Esophagus squamous epithelium (tissue), 5 donors: ENCODE measurements around the gene DOK1. TPM values are rescaled to one million over a fixed set of nuclear protein-coding genes. Genes with fewer than 3 reads are reported as not detected.

Source experiments
- DNase-seq: peaks from one replicate; lab custom pipeline; 2025; lab: John Stamatoyannopoulos, UW
- H3K27ac ChIP-seq, 4 donors: fragments of 200-600 bp; sonication (generic); one replicate each; pipeline ENCODE4 v1.5.1; 2016 to 2019; ENCODE audit warnings: mild to moderate bottlenecking in 1 of 4
- H3K27me3 ChIP-seq, 4 donors: fragments of 200-600 bp; sonication (generic); 1 replicate in 3 of 4; 2 replicates in 1 of 4; pipeline versions ENCODE4 v1.5.1 to v1.6.0; 2017 to 2021; ENCODE audit warnings: antibody characterized with exemption in 1 of 4
- H3K36me3 ChIP-seq, 3 donors: fragments of 200-600 bp; sonication (generic); one replicate each; pipeline ENCODE4 v1.5.1; 2016 to 2019
- H3K4me1 ChIP-seq, 3 donors: fragments of 200-600 bp; sonication (generic); one replicate each; pipeline ENCODE4 v1.5.1; 2017 to 2019
- H3K4me3 ChIP-seq, 4 donors: fragments of 200-600 bp; sonication (generic); 1 replicate in 3 of 4; 2 replicates in 1 of 4; pipeline ENCODE4 v1.5.1; 2016 to 2019; ENCODE audit warnings: mild to moderate bottlenecking in 2 of 4, moderate library complexity in 1 of 4
- H3K9me3 ChIP-seq, 3 donors: fragments of 200-600 bp; sonication (generic); one replicate each; pipeline ENCODE4 v1.5.1; 2016 to 2019
- POLR2A ChIP-seq, 4 donors: fragments of 450-650 bp; IDR thresholded peaks; one replicate each; pipeline ENCODE4 v1.6.1; 2017; ENCODE audit warnings: antibody characterized with exemption in 4 of 4, mild to moderate bottlenecking in 4 of 4, moderate library complexity in 3 of 4
- WGBS, 2 donors: methylation state at CpG; one replicate each; pipeline ENCODE4 v1.1.5; 2018; 5-methylcytosine and 5-hydroxymethylcytosine counted together
- intact Hi-C: fragments of 100-400 bp; cut with DNase I; formaldehyde crosslinking; loops from one replicate; pipeline ENCODE4 v1.15.0; 2022
- total RNA-seq, 4 donors: library from RNA; depleted of rRNA; stranded (reverse); fragments of >200 nt; gene quantifications; one replicate each; pipeline ENCODE4 v1.1.0, GENCODE V29; 2016
- TF ChIP-seq, protein P1 (sequence below), 6 experiments: fragments of 450-650 bp in 4 of 6; fragments of 200-600 bp in 2 of 6; sonication (generic) in 2 of 6; IDR thresholded peaks; one replicate each; pipeline ENCODE4 v1.5.1; 2016 to 2019; ENCODE audit warnings: antibody characterized with exemption in 6 of 6, mild to moderate bottlenecking in 4 of 6, moderate library complexity in 4 of 6
- donor health status: DM: yes; HTN: yes; CAD: no.

DOK1 gene
- total RNA-seq, 4 donors from 2014 or later: 0.88 to 6.7 (median 3.0) TPM; not detected in 1

DNA sequence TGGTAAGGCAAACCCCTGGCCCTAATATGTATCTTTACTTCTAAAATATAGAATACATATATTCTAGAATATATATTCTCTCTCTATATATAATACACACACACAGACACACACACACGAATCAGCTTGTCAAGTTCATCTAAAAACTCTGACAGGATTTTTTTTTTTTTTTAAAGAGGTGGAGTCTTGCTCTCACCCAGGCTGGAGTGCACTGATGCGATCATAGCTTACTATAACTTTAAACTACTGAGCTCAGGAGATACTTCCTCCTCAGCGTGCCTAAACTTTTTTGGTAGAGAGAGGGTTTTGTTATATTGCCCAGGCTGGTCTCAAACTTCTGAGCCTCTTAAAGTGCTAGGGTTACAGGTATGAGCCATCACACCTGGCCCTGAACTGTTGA lies 45.2 kb downstream of the DOK1 start:
- Histone ChIP-seq H3K36me3 (no peaks in the 10 kb centered on the region), H3K27me3 (peaks cover 0 to 78% (median 0%) of the 10 kb centered on the region in 4 donors), H3K4me3 (no peak overlapping the region), H3K27ac (no peak overlapping the region), H3K4me1 (no peaks in the 10 kb centered on the region), H3K9me3 (no peaks in the 10 kb centered on the region)
- DNase-seq: no peak
- intact Hi-C loops: no loop called here
- TF ChIP-seq, protein P1, sequence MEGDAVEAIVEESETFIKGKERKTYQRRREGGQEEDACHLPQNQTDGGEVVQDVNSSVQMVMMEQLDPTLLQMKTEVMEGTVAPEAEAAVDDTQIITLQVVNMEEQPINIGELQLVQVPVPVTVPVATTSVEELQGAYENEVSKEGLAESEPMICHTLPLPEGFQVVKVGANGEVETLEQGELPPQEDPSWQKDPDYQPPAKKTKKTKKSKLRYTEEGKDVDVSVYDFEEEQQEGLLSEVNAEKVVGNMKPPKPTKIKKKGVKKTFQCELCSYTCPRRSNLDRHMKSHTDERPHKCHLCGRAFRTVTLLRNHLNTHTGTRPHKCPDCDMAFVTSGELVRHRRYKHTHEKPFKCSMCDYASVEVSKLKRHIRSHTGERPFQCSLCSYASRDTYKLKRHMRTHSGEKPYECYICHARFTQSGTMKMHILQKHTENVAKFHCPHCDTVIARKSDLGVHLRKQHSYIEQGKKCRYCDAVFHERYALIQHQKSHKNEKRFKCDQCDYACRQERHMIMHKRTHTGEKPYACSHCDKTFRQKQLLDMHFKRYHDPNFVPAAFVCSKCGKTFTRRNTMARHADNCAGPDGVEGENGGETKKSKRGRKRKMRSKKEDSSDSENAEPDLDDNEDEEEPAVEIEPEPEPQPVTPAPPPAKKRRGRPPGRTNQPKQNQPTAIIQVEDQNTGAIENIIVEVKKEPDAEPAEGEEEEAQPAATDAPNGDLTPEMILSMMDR (IDR thresholded peaks at IDR 0.05): no peak
- no peak for TF ChIP-seq POLR2A (IDR thresholded peaks at IDR 0.05)
- 37 to 52% methylated on average over 3 of the region's 3 CpGs for WGBS, 2 donors

DNA sequence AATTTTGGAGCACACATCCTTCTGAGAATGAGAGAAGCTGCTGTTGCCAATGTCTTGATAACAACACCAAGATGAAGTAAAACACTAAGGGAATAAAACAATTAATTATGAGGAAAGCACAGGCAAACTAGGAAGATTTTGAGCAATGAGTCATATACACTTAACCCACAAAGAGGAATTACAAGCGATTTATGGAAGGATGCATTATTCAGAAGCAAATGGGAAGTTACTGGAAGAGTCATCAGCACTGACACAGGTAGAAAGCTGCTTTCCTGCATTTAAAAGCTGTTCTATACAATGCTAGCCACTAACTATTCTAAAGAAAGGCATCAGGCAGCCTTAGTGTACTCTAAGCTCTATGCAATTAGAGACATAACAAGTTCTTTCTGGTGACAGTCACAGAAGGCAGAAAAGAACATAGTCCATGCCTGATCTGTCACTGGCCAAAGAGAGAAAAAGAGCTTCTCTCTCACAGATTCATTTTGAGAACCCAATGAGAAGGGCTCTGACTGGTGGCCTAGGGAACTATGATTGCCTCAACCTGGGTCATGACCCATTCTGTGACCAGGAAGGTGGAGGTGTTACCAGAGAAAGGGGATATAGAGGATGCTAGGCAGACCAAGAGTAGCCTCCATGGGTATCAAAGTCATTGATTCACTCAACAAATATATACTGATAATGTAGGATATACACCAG lies 48.2 kb downstream of the DOK1 start:
- intact Hi-C loops: no loop called here
- H3K27ac ChIP-seq: no peak overlapping the region

DNA sequence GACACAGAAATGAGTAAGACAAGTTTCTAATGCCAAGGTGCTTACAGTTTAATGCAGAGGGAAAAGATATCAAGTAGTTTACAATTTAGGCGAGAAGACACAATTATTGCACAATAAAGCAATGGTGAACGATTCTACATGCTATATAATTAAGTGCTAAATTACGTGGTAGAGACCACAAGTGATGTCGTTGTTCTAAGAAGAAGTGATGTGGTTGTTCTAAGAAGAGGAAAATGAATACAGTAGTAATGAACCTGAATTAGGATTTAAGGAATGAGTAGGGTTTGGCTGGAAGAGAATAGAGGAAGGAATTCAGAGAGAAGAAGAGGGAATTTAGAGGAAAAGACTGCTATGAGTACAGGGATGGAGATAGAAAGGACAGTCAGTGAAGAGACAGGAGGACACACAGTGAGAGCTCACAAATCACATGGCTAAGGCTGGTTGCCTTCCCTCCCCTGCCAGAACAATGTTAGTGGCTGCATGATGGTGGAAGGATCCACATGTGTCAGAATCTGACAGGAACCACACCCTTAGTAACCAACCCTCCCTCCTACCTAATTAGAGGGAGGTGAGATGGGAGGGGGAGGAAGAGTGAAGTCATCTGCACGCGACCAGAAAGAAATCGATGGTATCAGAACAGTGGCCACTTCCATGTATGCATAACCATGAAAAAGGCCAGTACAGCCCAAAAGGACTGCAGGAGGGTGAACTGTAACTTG lies 48.9 kb downstream of the DOK1 start:
- intact Hi-C loops: no loop called here
- H3K27me3 ChIP-seq: peaks cover 0 to 66% (median 0%) of the 10 kb centered on the region in 4 donors
- H3K4me3 ChIP-seq: no peak overlapping the region
- H3K9me3 ChIP-seq: no peaks in the 10 kb centered on the region
- H3K27ac ChIP-seq: no peak overlapping the region
- 75 to 78% methylated on average over 7 of the region's 7 CpGs for WGBS, 2 donors
- TF ChIP-seq, protein P1 (IDR thresholded peaks at IDR 0.05): no peak
- TF ChIP-seq POLR2A (IDR thresholded peaks at IDR 0.05): no peak
- DNase-seq: no peak
- no peaks in the 10 kb centered on the region for H3K4me1 ChIP-seq
- H3K36me3 ChIP-seq: no peaks in the 10 kb centered on the region

More for the DNA sequence above, 48.2 kb downstream of the DOK1 start:
- WGBS, 2 donors: 5 to 8% methylated on average over 1 of the region's 1 CpG
- H3K27me3 ChIP-seq: peaks cover 0 to 71% (median 0%) of the 10 kb centered on the region in 4 donors
- no peak for TF ChIP-seq POLR2A (IDR thresholded peaks at IDR 0.05)
- TF ChIP-seq, protein P1 (IDR thresholded peaks at IDR 0.05): no peak
- no peaks in the 10 kb centered on the region for H3K9me3 ChIP-seq
- no peak for DNase-seq
- no peak overlapping the region for H3K4me3 ChIP-seq
- H3K36me3 ChIP-seq: no peaks in the 10 kb centered on the region
- H3K4me1 ChIP-seq: no peaks in the 10 kb centered on the region

DNA sequence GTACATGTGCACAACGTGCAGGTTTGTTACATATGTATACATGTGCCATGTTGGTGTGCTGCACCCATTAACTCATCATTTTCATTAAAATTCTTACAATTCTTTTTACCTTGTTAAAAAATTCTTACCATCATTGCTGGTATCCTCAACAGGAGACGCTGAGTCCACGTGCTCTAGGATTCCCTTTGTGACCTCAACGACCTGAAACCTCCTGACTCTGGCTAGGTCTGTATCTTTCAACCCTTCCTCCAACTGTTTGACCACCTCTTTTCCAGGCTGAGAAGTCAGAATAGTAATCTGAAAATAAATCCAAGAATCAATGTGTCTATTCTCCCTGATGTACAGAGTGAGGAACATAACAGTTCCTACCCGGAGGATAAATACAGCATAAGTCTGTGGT lies 52.4 kb downstream of the DOK1 start:
- Histone ChIP-seq H3K4me3 (no peak overlapping the region), H3K27me3 (peaks cover 0 to 68% (median 2%) of the 10 kb centered on the region in 4 donors), H3K36me3 (no peaks in the 10 kb centered on the region), H3K9me3 (no peaks in the 10 kb centered on the region), H3K4me1 (no peaks in the 10 kb centered on the region), H3K27ac (no peak overlapping the region)
- TF ChIP-seq, protein P1 (IDR thresholded peaks at IDR 0.05): no peak
- no peak for TF ChIP-seq POLR2A (IDR thresholded peaks at IDR 0.05)
- DNase-seq: no peak
- intact Hi-C loops: no loop called here
- WGBS, 2 donors: 59 to 62% methylated on average over 5 of the region's 5 CpGs

Other genes starting within 250 kb of the DOK1 start
- 1 to 10 TPM in 2 of 4 donors, under 1 TPM in 2; 0.62 to 2.3 (median 1.2) TPM for gene SLC4A5, start 211.3 kb upstream of the DOK1 start, total RNA-seq
- 10 to 100 TPM; 67.1 to 80.1 (median 75.0) TPM for gene DCTN1, start 174.4 kb upstream of the DOK1 start, total RNA-seq
- under 1 TPM; 0.22 to 0.76 (median 0.59) TPM for gene C2orf81, start 133.1 kb upstream of the DOK1 start, total RNA-seq
- gene WDR54, start 133.0 kb upstream of the DOK1 start, total RNA-seq: 1 to 10 TPM; 3.1 to 9.1 (median 6.0) TPM
- gene RTKN, start 112.8 kb upstream of the DOK1 start, total RNA-seq: 10 to 100 TPM; 20.2 to 37.8 (median 27.9) TPM
- 10 to 100 TPM in 3 of 4 donors, 1 to 10 TPM in 1; 5.4 to 41.9 (median 20.3) TPM for gene INO80B, start 99.6 kb upstream of the DOK1 start, total RNA-seq
- gene WBP1, start 96.3 kb upstream of the DOK1 start, total RNA-seq: 10 to 100 TPM; 14.2 to 34.1 (median 25.3) TPM
- gene MOGS, start 89.3 kb upstream of the DOK1 start, total RNA-seq: 10 to 100 TPM; 29.3 to 37.4 (median 33.9) TPM
- 10 to 100 TPM; 10.7 to 25.2 (median 22.1) TPM for gene MRPL53, start 82.0 kb upstream of the DOK1 start, total RNA-seq
- gene CCDC142, start 71.7 kb upstream of the DOK1 start, total RNA-seq: 10 to 100 TPM in 2 of 4 donors, 1 to 10 TPM in 2; 6.5 to 24.6 (median 14.5) TPM
- gene TTC31, start 71.6 kb upstream of the DOK1 start, total RNA-seq: 10 to 100 TPM; 11.2 to 27.7 (median 17.5) TPM
- under 1 TPM in 2 of 4 donors, not detected in 2; 0.38 to 0.57 TPM for gene LBX2, start 55.1 kb upstream of the DOK1 start, total RNA-seq
- 10 to 100 TPM in 3 of 4 donors, 1 to 10 TPM in 1; 4.4 to 16.2 (median 14.7) TPM for gene PCGF1, start 47.0 kb upstream of the DOK1 start, total RNA-seq
- gene TLX2, start 40.3 kb upstream of the DOK1 start, total RNA-seq: not detected
- gene DQX1, start 28.5 kb upstream of the DOK1 start, total RNA-seq: 10 to 100 TPM in 1 of 4 donors, 1 to 10 TPM in 3; 3.8 to 13.3 (median 5.7) TPM
- 100 to 1,000 TPM in 2 of 4 donors, 10 to 100 TPM in 2; 79.9 to 142 (median 105) TPM for gene AUP1, start 25.0 kb upstream of the DOK1 start, total RNA-seq
- gene HTRA2, start 24.8 kb upstream of the DOK1 start, total RNA-seq: 10 to 100 TPM; 16.9 to 25.8 (median 22.0) TPM
- 1 to 10 TPM in 2 of 4 donors, under 1 TPM in 1, not detected in 1; 0.48 to 4.3 (median 3.2) TPM for gene LOXL3, start 778 bp upstream of the DOK1 start, total RNA-seq
- gene M1AP, start 93.6 kb downstream of the DOK1 start, total RNA-seq: under 1 TPM in 1 of 4 donors, not detected in 3; 0.19 TPM
- 1 to 10 TPM in 3 of 4 donors, under 1 TPM in 1; 0.42 to 6.1 (median 1.7) TPM for gene SEMA4F, start 99.5 kb downstream of the DOK1 start, total RNA-seq